ENCODE data around the gene SLC7A5. TPM values are rescaled to one million over a fixed set of nuclear protein-coding genes. Genes with fewer than 3 reads are reported as not detected.

SLC7A5 gene
- total and polyA plus RNA-seq, 2 of the 13 experiments (the other 11 are each of a cell fraction or from before 2014, with no cell fraction given) = 79.6 to 155 TPM

- CTCF ChIA-PET (ENCODE audit: low intra/inter-chr PET ratio, low total read pairs) = no interaction called here
- 91% methylated on average over 29 of the region's 29 CpGs for WGBS (ENCODE audit: low lambda C conversion rate)
- FAIRE-seq = no peak
Measured at GRCh38 chr16:87840271-87840978, 28.9 kb downstream of the SLC7A5 start.

More at GRCh38 chr16:87840271-87840978, 28.9 kb downstream of the SLC7A5 start:
- intact Hi-C loops (cut with micrococcal nuclease; ENCODE audit: unreplicated experiment) (no loop called here), in situ Hi-C loops (cut with HindIII; ENCODE audit: extremely low pct_ligation_motif_present, low pct_unique_long_range_greater_than_20kb) (no loop called here)
- no peak overlapping the region for H3K4me3 ChIP-seq (replicated peaks in 1 of 3; ENCODE audit: insufficient read depth in 1 of 3, low read depth in 2 of 3, low read length in 3 of 3)
- POLR2A ChIA-PET = interaction anchor here (1.2 kb wide), 1 partner anchor 51 kb away, joined by 3 read pairs; no protein-coding TSS in a partner anchor
- H3K9ac ChIP-seq (ENCODE audit: insufficient read depth, low read depth, low read length) = no peak overlapping the region
- no peaks in the 10 kb centered on the region for H3K9me3 ChIP-seq (ENCODE audit: low read length)
- H3K36me3 ChIP-seq (replicated peaks in 1 of 2; ENCODE audit: control insufficient read depth in 1 of 2, insufficient read depth in 2 of 2, low read length in 2 of 2) = peaks cover 73 to 83% of the 10 kb centered on the region in 2 experiments
- H3K4me2 ChIP-seq (ENCODE audit: low read depth, low read length) = no peak overlapping the region
- no peak for ATAC-seq
- no TSS peak for BruUV-seq (replicated peaks)
- H3K4me1 ChIP-seq (ENCODE audit: insufficient read depth, low read length) = peaks cover 71% of the 10 kb centered on the region
- peaks cover 20% of the 10 kb centered on the region; the same call in 1 of the 2 replicates for H4K20me1 ChIP-seq (ENCODE audit: insufficient read depth, low read length)
- no peaks in the 10 kb centered on the region for H3K27me3 ChIP-seq (ENCODE audit: control insufficient read depth in 1 of 2, insufficient read depth in 2 of 2, low read length in 2 of 2)
- H2AFZ ChIP-seq (ENCODE audit: low read length) = no peak overlapping the region
- TF ChIP-seq ZNF598 (CRISPR knock-in tag; IDR thresholded peaks at IDR 0.05; ENCODE audit: borderline replicate concordance) (peak; percentile 35; the same call in 1 of the 2 replicates), KLF16 (CRISPR knock-in tag; IDR thresholded peaks at IDR 0.05) (no peak), POLR2G (IDR thresholded peaks at IDR 0.05; ENCODE audit: low read depth, low read length) (peak; percentile 34; the same call in 1 of the 2 replicates), ZNF136 (CRISPR knock-in tag; IDR thresholded peaks at IDR 0.05; ENCODE audit: low read depth) (no peak), TARDBP (CRISPR knock-in tag; IDR thresholded peaks at IDR 0.05) (no peak), ZBTB37 (CRISPR knock-in tag; IDR thresholded peaks at IDR 0.05) (no peak), REXO4 (CRISPR knock-in tag; IDR thresholded peaks at IDR 0.05; ENCODE audit: borderline replicate concordance) (no peak), SIN3A (IDR thresholded peaks at IDR 0.05; ENCODE audit: borderline replicate concordance, low read depth, low read length) (no peak), ASH2L (IDR thresholded peaks at IDR 0.05; ENCODE audit: insufficient read length, low read depth, low read length) (no peak), CAMTA2 (CRISPR knock-in tag; IDR thresholded peaks at IDR 0.05; ENCODE audit: borderline replicate concordance) (peak; percentile 15; the same call in 1 of the 2 replicates), ZNF546 (CRISPR knock-in tag; conservative IDR thresholded peaks at IDR 0.05) (0 out of 2 replicates have a peak, but pooled peaks have one; percentile 36), ZNF891 (CRISPR knock-in tag; IDR thresholded peaks at IDR 0.05) (0 out of 2 replicates have a peak, but pooled peaks have one; percentile 42), ISX (CRISPR knock-in tag; conservative IDR thresholded peaks at IDR 0.05) (no peak), ZNF224 (CRISPR knock-in tag; IDR thresholded peaks at IDR 0.05) (no peak), TAF1 (CRISPR knock-in tag; IDR thresholded peaks at IDR 0.05) (no peak), TCF7 (IDR thresholded peaks at IDR 0.05; ENCODE audit: low read depth) (no peak), HOXD1 (CRISPR knock-in tag; IDR thresholded peaks at IDR 0.05) (no peak), HMG20A (CRISPR knock-in tag; IDR thresholded peaks at IDR 0.05; ENCODE audit: borderline replicate concordance) (no peak), RFX5 (IDR thresholded peaks at IDR 0.05; ENCODE audit: low read depth, low read length) (no peak)
- TF ChIP-seq, protein P1, sequence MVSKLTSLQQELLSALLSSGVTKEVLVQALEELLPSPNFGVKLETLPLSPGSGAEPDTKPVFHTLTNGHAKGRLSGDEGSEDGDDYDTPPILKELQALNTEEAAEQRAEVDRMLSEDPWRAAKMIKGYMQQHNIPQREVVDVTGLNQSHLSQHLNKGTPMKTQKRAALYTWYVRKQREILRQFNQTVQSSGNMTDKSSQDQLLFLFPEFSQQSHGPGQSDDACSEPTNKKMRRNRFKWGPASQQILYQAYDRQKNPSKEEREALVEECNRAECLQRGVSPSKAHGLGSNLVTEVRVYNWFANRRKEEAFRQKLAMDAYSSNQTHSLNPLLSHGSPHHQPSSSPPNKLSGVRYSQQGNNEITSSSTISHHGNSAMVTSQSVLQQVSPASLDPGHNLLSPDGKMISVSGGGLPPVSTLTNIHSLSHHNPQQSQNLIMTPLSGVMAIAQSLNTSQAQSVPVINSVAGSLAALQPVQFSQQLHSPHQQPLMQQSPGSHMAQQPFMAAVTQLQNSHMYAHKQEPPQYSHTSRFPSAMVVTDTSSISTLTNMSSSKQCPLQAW (CRISPR knock-in tag; IDR thresholded peaks at IDR 0.05) = peak; percentile 24; the same call in 1 of the 2 replicates
- H3K27ac ChIP-seq (ENCODE audit: extremely low read length, insufficient read depth, low read length) = no peak overlapping the region
- peaks cover 43% of the 10 kb centered on the region for H3K79me2 ChIP-seq (ENCODE audit: insufficient read depth, low read length)
- DNase-seq (ENCODE audit: low spot score) = no peak
